Measurements from ENCODE around the gene MAGI1.

Gene MAGI1

GRCh38 chr3:65582012-65582717 is 456.6 kb downstream of the MAGI1 start:
- Histone ChIP-seq H3K9me3 (ENCODE audit: control insufficient read depth, insufficient read depth, low read length) (no peaks in the 10 kb centered on the region), H3K4me1 (ENCODE audit: control insufficient read depth, insufficient read depth, low read length) (peaks cover 2% of the 10 kb centered on the region; the same call in 1 of the 2 replicates), H3K27ac (ENCODE audit: low read length) (no peak overlapping the region), H3K36me3 (ENCODE audit: control insufficient read depth, insufficient read depth, low read length) (no peaks in the 10 kb centered on the region), H3K27me3 (ENCODE audit: control insufficient read depth, insufficient read depth, low read length) (no peaks in the 10 kb centered on the region), H3K4me3 (ENCODE audit: low read length) (no peak overlapping the region)
- WGBS (ENCODE audit: insufficient coverage, insufficient read length), result no CpG with 5 or more reads among the region's 7 CpGs
- DNase-seq (ENCODE audit: low read depth, low spot score), result no peak

- H3K9me3 ChIP-seq (ENCODE audit: control insufficient read depth, insufficient read depth, low read length), result no peaks in the 10 kb centered on the region
- no peaks in the 10 kb centered on the region for H3K36me3 ChIP-seq (ENCODE audit: control insufficient read depth, insufficient read depth, low read length)
- H3K4me1 ChIP-seq (ENCODE audit: control insufficient read depth, insufficient read depth, low read length), result peaks cover 2% of the 10 kb centered on the region; the same call in 1 of the 2 replicates
- no peak overlapping the region for H3K27ac ChIP-seq (ENCODE audit: low read length)
- no CpG with 5 or more reads among the region's 2 CpGs for WGBS (ENCODE audit: insufficient coverage, insufficient read length)
- DNase-seq (ENCODE audit: low read depth, low spot score), result no peak
- H3K27me3 ChIP-seq (ENCODE audit: control insufficient read depth, insufficient read depth, low read length), result no peaks in the 10 kb centered on the region
- no peak overlapping the region for H3K4me3 ChIP-seq (ENCODE audit: low read length)
Observed at GRCh38 chr3:65581313-65581712, 457.4 kb downstream of the MAGI1 start.

- no peak overlapping the region for H3K27ac ChIP-seq (ENCODE audit: low read length)
- DNase-seq (ENCODE audit: low read depth, low spot score), result no peak
- no CpG with 5 or more reads among the region's 5 CpGs for WGBS (ENCODE audit: insufficient coverage, insufficient read length)
- no peaks in the 10 kb centered on the region for H3K27me3 ChIP-seq (ENCODE audit: control insufficient read depth, insufficient read depth, low read length)
- H3K4me3 ChIP-seq (ENCODE audit: low read length), result no peak overlapping the region
- H3K36me3 ChIP-seq (ENCODE audit: control insufficient read depth, insufficient read depth, low read length), result no peaks in the 10 kb centered on the region
- H3K9me3 ChIP-seq (ENCODE audit: control insufficient read depth, insufficient read depth, low read length), result no peaks in the 10 kb centered on the region
- H3K4me1 ChIP-seq (ENCODE audit: control insufficient read depth, insufficient read depth, low read length), result no peaks in the 10 kb centered on the region
Observed at GRCh38 chr3:65578861-65579260, 459.9 kb downstream of the MAGI1 start.

GRCh38 chr3:65577843-65578430 is 460.8 kb downstream of the MAGI1 start:
- H3K4me1 ChIP-seq (ENCODE audit: control insufficient read depth, insufficient read depth, low read length), result no peaks in the 10 kb centered on the region
- no peak for DNase-seq (ENCODE audit: low read depth, low spot score)
- H3K9me3 ChIP-seq (ENCODE audit: control insufficient read depth, insufficient read depth, low read length), result no peaks in the 10 kb centered on the region
- H3K4me3 ChIP-seq (ENCODE audit: low read length), result no peak overlapping the region
- no peak overlapping the region for H3K27ac ChIP-seq (ENCODE audit: low read length)
- H3K27me3 ChIP-seq (ENCODE audit: control insufficient read depth, insufficient read depth, low read length), result no peaks in the 10 kb centered on the region
- WGBS (ENCODE audit: insufficient coverage, insufficient read length), result no CpG with 5 or more reads among the region's 8 CpGs
- H3K36me3 ChIP-seq (ENCODE audit: control insufficient read depth, insufficient read depth, low read length), result no peaks in the 10 kb centered on the region

GRCh38 chr3:65576966-65577365 is 461.8 kb downstream of the MAGI1 start:
- Histone ChIP-seq H3K36me3 (ENCODE audit: control insufficient read depth, insufficient read depth, low read length) (no peaks in the 10 kb centered on the region), H3K4me1 (ENCODE audit: control insufficient read depth, insufficient read depth, low read length) (no peaks in the 10 kb centered on the region), H3K27ac (ENCODE audit: low read length) (no peak overlapping the region), H3K4me3 (ENCODE audit: low read length) (no peak overlapping the region), H3K27me3 (ENCODE audit: control insufficient read depth, insufficient read depth, low read length) (no peaks in the 10 kb centered on the region), H3K9me3 (ENCODE audit: control insufficient read depth, insufficient read depth, low read length) (no peaks in the 10 kb centered on the region)
- no CpG with 5 or more reads among the region's 2 CpGs for WGBS (ENCODE audit: insufficient coverage, insufficient read length)
- no peak for DNase-seq (ENCODE audit: low read depth, low spot score)

- H3K4me1 ChIP-seq (ENCODE audit: control insufficient read depth, insufficient read depth, low read length), result no peaks in the 10 kb centered on the region
- H3K9me3 ChIP-seq (ENCODE audit: control insufficient read depth, insufficient read depth, low read length), result no peaks in the 10 kb centered on the region
- no peaks in the 10 kb centered on the region for H3K27me3 ChIP-seq (ENCODE audit: control insufficient read depth, insufficient read depth, low read length)
- H3K27ac ChIP-seq (ENCODE audit: low read length), result no peak overlapping the region
- WGBS (ENCODE audit: insufficient coverage, insufficient read length), result no CpG with 5 or more reads among the region's 6 CpGs
- no peaks in the 10 kb centered on the region for H3K36me3 ChIP-seq (ENCODE audit: control insufficient read depth, insufficient read depth, low read length)
- no peak overlapping the region for H3K4me3 ChIP-seq (ENCODE audit: low read length)
- no peak for DNase-seq (ENCODE audit: low read depth, low spot score)
Observed at GRCh38 chr3:65576228-65576627, 462.5 kb downstream of the MAGI1 start.

GRCh38 chr3:65575376-65575840 is 463.3 kb downstream of the MAGI1 start:
- H3K27me3 ChIP-seq (ENCODE audit: control insufficient read depth, insufficient read depth, low read length), result no peaks in the 10 kb centered on the region
- no peaks in the 10 kb centered on the region for H3K36me3 ChIP-seq (ENCODE audit: control insufficient read depth, insufficient read depth, low read length)
- no CpG with 5 or more reads among the region's 1 CpG for WGBS (ENCODE audit: insufficient coverage, insufficient read length)
- no peak overlapping the region for H3K27ac ChIP-seq (ENCODE audit: low read length)
- no peak for DNase-seq (ENCODE audit: low read depth, low spot score)
- H3K4me3 ChIP-seq (ENCODE audit: low read length), result no peak overlapping the region
- no peaks in the 10 kb centered on the region for H3K9me3 ChIP-seq (ENCODE audit: control insufficient read depth, insufficient read depth, low read length)
- H3K4me1 ChIP-seq (ENCODE audit: control insufficient read depth, insufficient read depth, low read length), result no peaks in the 10 kb centered on the region

- Histone ChIP-seq H3K4me1 (ENCODE audit: control insufficient read depth, insufficient read depth, low read length) (no peaks in the 10 kb centered on the region), H3K36me3 (ENCODE audit: control insufficient read depth, insufficient read depth, low read length) (no peaks in the 10 kb centered on the region), H3K27me3 (ENCODE audit: control insufficient read depth, insufficient read depth, low read length) (no peaks in the 10 kb centered on the region), H3K4me3 (ENCODE audit: low read length) (no peak overlapping the region), H3K27ac (ENCODE audit: low read length) (no peak overlapping the region), H3K9me3 (ENCODE audit: control insufficient read depth, insufficient read depth, low read length) (no peaks in the 10 kb centered on the region)
- no peak for DNase-seq (ENCODE audit: low read depth, low spot score)
Observed at GRCh38 chr3:65573548-65574116, 465.1 kb downstream of the MAGI1 start.

GRCh38 chr3:65572175-65572777 is 466.4 kb downstream of the MAGI1 start:
- Histone ChIP-seq H3K9me3 (ENCODE audit: control insufficient read depth, insufficient read depth, low read length) (no peaks in the 10 kb centered on the region), H3K4me3 (ENCODE audit: low read length) (no peak overlapping the region), H3K36me3 (ENCODE audit: control insufficient read depth, insufficient read depth, low read length) (no peaks in the 10 kb centered on the region), H3K4me1 (ENCODE audit: control insufficient read depth, insufficient read depth, low read length) (no peaks in the 10 kb centered on the region), H3K27ac (ENCODE audit: low read length) (no peak overlapping the region), H3K27me3 (ENCODE audit: control insufficient read depth, insufficient read depth, low read length) (no peaks in the 10 kb centered on the region)
- WGBS (ENCODE audit: insufficient coverage, insufficient read length), result no CpG with 5 or more reads among the region's 2 CpGs
- DNase-seq (ENCODE audit: low read depth, low spot score), result no peak

GRCh38 chr3:65569845-65570405 is 468.8 kb downstream of the MAGI1 start:
- H3K9me3 ChIP-seq (ENCODE audit: control insufficient read depth, insufficient read depth, low read length), result no peaks in the 10 kb centered on the region

More at GRCh38 chr3:65569845-65570405, 468.8 kb downstream of the MAGI1 start:
- Histone ChIP-seq H3K27ac (ENCODE audit: low read length) (no peak overlapping the region), H3K4me3 (ENCODE audit: low read length) (no peak overlapping the region), H3K36me3 (ENCODE audit: control insufficient read depth, insufficient read depth, low read length) (no peaks in the 10 kb centered on the region), H3K4me1 (ENCODE audit: control insufficient read depth, insufficient read depth, low read length) (peaks cover under 1% of the 10 kb centered on the region; the same call in 1 of the 2 replicates), H3K27me3 (ENCODE audit: control insufficient read depth, insufficient read depth, low read length) (no peaks in the 10 kb centered on the region)
- no CpG with 5 or more reads among the region's 3 CpGs for WGBS (ENCODE audit: insufficient coverage, insufficient read length)
- DNase-seq (ENCODE audit: low read depth, low spot score), result no peak

Measured in iPS DF 6.9 (cell line).